ENCODE results near the gene S100A5. TPM values are rescaled to one million over a fixed set of nuclear protein-coding genes. Genes with fewer than 3 reads are reported as not detected.
"Not testable (repeated sequence)": the region's sequence is repeated elsewhere in the genome, so short reads cannot be mapped to it uniquely, and the experiment has no call there.

S100A5 gene
- polyA plus RNA-seq, 4 donors = 0.76 to 1.3 (median 1.1) TPM

GRCh38 chr1:153567621-153568366 is 27.1 kb upstream of the S100A5 start:
- DNase-seq (ENCODE audit: low read depth in 4 of 4, low spot score in 2 of 4) = no peak

DNA sequence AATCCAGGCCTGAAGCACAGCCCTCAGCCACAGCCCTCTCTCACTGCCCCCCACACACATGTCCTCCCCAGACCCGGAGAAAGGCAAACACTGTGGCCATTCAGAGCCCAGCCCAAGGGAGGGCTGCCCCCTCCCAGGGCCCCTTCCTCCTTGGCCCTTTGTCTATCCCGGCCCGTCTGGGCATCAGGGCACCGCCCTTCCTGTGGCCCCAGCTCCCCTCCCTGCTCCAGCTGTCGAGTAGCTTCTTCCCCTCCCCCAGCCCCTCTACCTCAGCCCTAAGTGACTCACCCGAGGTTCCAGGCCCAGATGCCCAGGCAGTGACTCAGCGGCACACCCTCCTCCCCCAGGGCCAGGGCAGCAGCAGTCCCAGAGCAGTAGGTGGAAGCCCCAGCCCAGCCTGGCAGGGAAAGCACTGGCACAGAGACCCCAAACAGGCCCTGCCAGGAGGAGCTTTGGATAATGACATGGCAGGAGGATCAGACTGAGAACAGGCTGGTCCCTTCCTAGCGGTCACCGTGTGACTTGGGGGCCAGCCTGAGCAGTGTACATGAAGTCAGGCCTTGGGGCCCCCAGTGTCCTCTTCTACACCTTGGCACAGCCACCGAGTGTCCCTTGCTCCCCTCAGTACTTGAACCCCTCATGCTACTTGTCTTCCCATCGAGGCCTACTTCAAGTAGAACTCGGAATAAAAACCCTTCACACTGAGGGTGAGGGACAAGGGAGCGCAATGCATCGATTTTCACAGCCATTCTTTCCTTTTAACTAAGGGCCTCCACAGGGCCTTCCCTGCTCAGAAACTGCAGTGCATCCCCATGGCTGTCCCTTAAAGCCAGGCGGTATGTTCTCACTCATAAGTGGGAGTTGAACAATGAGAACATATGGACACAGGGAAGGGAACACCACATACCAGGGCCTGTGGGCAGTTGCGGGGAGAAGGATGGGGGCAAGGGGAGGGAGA is 26.0 kb upstream of the S100A5 start:
- peak in 1 of 4 donors; percentile 68 for DNase-seq (ENCODE audit: low read depth in 4 of 4, low spot score in 2 of 4)

- no peak for DNase-seq (ENCODE audit: low read depth in 4 of 4, low spot score in 2 of 4)
Measured at GRCh38 chr1:153565529-153566374, 25.0 kb upstream of the S100A5 start, which contains the start of gene S100A2. S100A2 (minus strand) TSS chr1:153565844; CDS start chr1:153563877, 1,967 bp downstream.

- no peak for DNase-seq (ENCODE audit: low read depth in 4 of 4, low spot score in 2 of 4)
Measured at GRCh38 chr1:153563991-153564390, 23.3 kb upstream of the S100A5 start.

DNA sequence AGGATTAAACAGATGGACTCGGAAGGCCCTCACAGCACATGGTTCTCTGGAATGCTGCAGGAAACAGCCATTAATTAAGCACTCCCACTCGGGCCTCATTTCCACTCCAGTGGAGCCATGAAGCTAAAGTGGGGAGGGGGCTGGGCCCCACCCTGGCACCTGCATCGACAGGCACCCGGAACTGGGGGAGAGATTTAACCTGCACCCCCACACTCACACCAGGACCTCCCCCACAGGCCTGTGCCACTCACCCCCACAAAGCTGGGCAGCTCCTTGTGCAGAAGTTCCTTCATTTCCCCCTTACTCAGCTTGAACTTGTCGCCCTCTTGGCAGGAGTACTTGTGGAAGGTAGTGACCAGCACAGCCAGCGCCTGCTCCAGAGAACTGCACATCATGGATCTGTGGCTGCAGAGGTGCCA is 22.8 kb upstream of the S100A5 start:
- no peak for DNase-seq (ENCODE audit: low read depth in 4 of 4, low spot score in 2 of 4)

- not testable (repeated sequence) for DNase-seq (ENCODE audit: low read depth in 4 of 4, low spot score in 2 of 4)
Measured at GRCh38 chr1:153562021-153562420, 21.3 kb upstream of the S100A5 start.

- DNase-seq (ENCODE audit: low read depth in 4 of 4, low spot score in 2 of 4) = no peak
Measured at GRCh38 chr1:153561466-153561985, 20.8 kb upstream of the S100A5 start.

- DNase-seq (ENCODE audit: low read depth in 4 of 4, low spot score in 2 of 4) = no peak
Measured at GRCh38 chr1:153560771-153561465, 20.2 kb upstream of the S100A5 start.

- no peak for DNase-seq (ENCODE audit: low read depth in 4 of 4, low spot score in 2 of 4)
Measured at GRCh38 chr1:153560241-153560640, 19.5 kb upstream of the S100A5 start.

DNA sequence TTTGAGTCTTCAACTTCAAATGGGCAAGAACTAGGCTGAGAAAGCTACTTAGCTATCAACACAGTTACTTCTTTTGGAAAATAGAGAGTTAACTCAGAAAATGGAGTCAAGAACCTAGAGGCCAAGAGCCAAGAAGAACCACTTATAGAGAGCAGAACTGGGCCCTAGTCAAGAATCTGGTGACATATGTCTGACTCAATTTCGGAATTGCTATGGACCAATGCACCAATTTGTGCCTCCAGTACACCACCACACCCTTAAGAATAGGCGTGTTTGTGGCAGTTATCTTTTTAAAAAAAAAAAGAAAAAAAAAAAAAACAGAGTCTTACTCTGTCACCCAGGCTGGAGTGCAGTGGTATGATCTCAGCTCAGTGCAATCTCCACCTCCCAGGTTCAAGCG is 17.1 kb upstream of the S100A5 start:
- DNase-seq (ENCODE audit: low read depth in 4 of 4, low spot score in 2 of 4) = no peak

GRCh38 chr1:153556348-153556747 is 15.6 kb upstream of the S100A5 start:
- no peak for DNase-seq (ENCODE audit: low read depth in 4 of 4, low spot score in 2 of 4)

DNA sequence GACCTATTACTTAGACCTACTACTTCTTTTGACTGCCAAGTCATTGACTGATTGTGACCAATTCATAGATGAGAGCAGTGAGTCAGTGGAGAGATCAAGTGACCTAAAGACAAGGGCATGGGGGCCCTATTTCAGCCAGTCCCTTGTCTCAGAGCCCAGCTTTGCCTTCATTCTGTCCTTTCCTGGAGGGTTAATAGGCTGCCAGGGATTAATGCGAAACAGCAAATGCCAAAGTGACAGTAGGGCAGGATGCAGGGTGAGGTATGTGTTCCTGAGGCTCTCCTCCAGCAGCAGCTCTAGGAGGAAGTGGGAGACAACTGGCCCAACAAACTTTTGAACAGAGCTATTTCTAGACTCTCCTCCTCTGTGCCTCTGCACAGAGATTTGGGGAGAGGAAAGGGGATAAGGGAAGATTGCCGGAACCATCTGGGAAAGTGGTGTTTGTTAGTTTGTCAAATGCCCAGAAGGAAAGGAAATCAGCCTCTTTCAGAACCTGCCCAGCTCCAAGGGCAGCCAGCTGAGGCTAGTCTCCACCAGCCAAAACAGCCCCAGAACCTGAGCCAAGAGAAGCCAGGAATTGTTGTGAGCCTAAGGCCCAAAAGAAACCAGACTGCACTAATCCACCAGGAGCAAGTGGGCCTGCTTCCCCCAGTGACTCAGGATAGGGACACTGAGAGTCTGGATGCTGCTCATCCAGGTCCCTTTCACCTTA is 13.3 kb upstream of the S100A5 start:
- DNase-seq (ENCODE audit: low read depth in 4 of 4, low spot score in 2 of 4) = no peak

DNA sequence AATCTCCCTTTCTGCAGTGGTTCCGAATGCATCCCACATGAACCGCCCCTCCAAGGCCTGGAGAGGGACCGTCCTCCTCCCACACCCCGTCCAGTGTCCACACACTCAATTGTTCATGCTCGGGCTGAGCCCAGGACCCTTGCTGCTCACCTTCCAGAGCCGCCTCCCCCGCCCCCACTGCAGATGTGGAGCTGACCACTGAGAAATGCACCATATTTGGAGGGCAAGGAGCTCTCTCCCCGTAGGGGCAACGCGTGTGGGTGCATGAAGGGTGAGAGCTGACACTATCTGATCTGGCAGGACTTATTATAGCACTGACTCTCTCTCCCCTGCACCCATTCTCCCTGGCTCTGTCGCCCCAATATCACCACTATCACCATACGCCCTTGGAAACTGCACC is 12.4 kb upstream of the S100A5 start:
- no peak for DNase-seq (ENCODE audit: low read depth in 4 of 4, low spot score in 2 of 4)

GRCh38 chr1:153552335-153552734 is 11.6 kb upstream of the S100A5 start:
- DNase-seq (ENCODE audit: low read depth in 4 of 4, low spot score in 2 of 4) = no peak

DNA sequence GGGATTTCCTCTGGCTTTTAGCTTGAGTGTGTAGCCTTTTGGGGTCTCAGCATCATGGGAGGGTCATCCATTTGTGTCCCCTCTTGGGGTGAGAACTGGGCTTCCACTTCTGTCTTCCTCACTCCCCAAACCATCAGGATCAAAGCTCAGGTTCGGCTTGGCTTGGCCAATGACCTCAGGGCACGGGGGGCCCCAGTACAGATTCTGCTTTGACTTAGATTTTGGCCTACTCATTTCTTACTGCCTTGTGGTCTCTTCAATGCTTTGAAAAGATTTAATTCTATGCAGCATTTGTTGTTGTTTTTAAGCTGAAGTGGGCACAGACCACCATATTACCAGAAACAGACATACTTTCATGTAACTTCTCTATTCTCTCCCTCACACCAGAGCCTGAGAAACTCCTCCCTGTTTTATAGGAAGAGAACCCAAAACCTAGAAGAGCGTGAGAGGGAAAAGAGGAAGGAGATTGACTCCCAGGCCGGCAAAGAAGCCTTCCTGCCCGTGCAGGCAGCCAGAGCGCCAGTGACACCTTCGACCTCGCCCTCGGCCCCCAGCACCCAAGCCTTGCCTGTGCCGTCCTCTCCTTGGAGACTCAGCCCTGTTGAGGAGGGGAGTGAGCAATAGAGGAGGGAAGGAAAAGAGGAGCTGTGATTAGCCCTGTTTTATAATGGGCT is 10.2 kb upstream of the S100A5 start:
- no peak for DNase-seq (ENCODE audit: low read depth in 4 of 4, low spot score in 2 of 4)

GRCh38 chr1:153550398-153550758 is 9.6 kb upstream of the S100A5 start:
- no peak for DNase-seq (ENCODE audit: low read depth in 4 of 4, low spot score in 2 of 4)

GRCh38 chr1:153549741-153550397 is 9.1 kb upstream of the S100A5 start:
- DNase-seq (ENCODE audit: low read depth in 4 of 4, low spot score in 2 of 4) = no peak
